ENCODE results near the gene GCKR.

DNA sequence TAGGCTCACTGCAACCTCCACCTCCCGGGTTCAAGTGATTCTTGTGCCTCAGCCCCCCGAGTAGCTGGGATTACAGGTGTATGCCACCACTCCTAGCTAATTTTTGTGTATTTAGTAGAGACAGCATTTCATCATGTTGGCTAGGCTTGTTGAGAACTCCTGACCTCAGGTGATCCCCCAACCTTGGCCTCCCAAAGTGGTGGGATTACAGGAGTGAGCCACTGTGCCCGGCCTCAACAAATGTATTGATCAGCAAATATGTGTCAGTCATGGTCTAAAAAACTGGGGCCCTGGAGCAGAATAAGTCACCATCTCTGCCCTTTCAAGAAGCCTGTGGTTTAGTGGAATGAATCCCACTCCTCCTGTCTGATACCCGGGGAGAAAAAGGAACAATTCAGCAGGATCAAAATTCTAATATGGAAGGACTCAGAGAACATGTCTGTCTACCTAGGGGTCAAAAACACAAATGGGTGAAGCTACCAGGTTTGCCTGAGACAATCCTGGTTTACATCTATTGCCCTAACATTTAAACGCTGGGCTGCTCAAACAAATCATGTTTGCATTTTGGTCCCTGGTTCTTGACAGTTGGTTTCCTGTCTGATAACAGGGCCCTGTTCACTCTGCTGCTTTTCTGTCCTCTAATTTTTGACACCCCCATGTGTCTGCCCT, 21.6 kb downstream of the GCKR start:
- no peak for TF ChIP-seq POLR2A (IDR thresholded peaks at IDR 0.05)
- TF ChIP-seq, protein P1, sequence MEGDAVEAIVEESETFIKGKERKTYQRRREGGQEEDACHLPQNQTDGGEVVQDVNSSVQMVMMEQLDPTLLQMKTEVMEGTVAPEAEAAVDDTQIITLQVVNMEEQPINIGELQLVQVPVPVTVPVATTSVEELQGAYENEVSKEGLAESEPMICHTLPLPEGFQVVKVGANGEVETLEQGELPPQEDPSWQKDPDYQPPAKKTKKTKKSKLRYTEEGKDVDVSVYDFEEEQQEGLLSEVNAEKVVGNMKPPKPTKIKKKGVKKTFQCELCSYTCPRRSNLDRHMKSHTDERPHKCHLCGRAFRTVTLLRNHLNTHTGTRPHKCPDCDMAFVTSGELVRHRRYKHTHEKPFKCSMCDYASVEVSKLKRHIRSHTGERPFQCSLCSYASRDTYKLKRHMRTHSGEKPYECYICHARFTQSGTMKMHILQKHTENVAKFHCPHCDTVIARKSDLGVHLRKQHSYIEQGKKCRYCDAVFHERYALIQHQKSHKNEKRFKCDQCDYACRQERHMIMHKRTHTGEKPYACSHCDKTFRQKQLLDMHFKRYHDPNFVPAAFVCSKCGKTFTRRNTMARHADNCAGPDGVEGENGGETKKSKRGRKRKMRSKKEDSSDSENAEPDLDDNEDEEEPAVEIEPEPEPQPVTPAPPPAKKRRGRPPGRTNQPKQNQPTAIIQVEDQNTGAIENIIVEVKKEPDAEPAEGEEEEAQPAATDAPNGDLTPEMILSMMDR (IDR thresholded peaks at IDR 0.05), result no peak
- no peak for TF ChIP-seq POLR2AphosphoS5 (IDR thresholded peaks at IDR 0.05)
- no peak for TF ChIP-seq EP300 (IDR thresholded peaks at IDR 0.05)

Measured in suprapubic skin (tissue), 4 donors.